HL-60 (cell line): ENCODE measurements around the gene MAP3K13.

Experiments
- POLR2AphosphoS5 ChIP-seq: IDR thresholded peaks from 2 replicates; pipeline ENCODE4 v1.6.1; 2012; ENCODE audit warnings: low read depth
- TF ChIP-seq, protein P1 (sequence below): IDR thresholded peaks from one replicate; pipeline ENCODE4 v1.5.1; 2011; ENCODE audit warnings: low read length, control low read depth, inconsistent platforms; ENCODE audit not compliant: insufficient read depth

DNA sequence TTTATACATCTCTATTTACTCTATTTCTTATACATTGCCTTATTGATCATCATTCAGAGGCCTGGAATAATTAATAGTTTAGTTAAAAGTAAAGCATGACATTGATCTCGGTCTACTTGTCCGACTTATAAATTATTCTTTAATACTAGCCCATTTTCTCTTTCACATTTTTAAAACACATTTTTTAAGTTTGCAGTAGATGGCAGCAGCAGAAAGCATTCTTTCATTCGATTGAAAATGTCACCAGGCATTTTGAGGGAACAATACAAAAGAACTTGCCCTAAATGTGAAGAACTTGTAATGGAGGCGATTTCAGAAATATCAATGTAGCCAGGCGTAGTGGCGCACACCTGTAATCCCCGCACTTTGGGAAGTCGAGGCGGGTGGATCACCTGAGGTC is 15.5 kb upstream of the MAP3K13 start:
- TF ChIP-seq, protein P1, sequence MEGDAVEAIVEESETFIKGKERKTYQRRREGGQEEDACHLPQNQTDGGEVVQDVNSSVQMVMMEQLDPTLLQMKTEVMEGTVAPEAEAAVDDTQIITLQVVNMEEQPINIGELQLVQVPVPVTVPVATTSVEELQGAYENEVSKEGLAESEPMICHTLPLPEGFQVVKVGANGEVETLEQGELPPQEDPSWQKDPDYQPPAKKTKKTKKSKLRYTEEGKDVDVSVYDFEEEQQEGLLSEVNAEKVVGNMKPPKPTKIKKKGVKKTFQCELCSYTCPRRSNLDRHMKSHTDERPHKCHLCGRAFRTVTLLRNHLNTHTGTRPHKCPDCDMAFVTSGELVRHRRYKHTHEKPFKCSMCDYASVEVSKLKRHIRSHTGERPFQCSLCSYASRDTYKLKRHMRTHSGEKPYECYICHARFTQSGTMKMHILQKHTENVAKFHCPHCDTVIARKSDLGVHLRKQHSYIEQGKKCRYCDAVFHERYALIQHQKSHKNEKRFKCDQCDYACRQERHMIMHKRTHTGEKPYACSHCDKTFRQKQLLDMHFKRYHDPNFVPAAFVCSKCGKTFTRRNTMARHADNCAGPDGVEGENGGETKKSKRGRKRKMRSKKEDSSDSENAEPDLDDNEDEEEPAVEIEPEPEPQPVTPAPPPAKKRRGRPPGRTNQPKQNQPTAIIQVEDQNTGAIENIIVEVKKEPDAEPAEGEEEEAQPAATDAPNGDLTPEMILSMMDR: no peak
- no peak for TF ChIP-seq POLR2AphosphoS5
